ENCODE results near the gene BAG3.
"Not testable (repeated sequence)": the region's sequence is repeated elsewhere in the genome, so short reads cannot be mapped to it uniquely, and the experiment has no call there.

Gene BAG3

GRCh38 chr10:119640875-119641526, 10.2 kb upstream of the BAG3 start:
- no peak for DNase-seq

GRCh38 chr10:119642556-119643111, 8.5 kb upstream of the BAG3 start:
- no peak for DNase-seq

GRCh38 chr10:119643306-119644204, 7.6 kb upstream of the BAG3 start:
- DNase-seq = no peak

GRCh38 chr10:119644205-119644814, 6.9 kb upstream of the BAG3 start:
- no peak for DNase-seq

GRCh38 chr10:119644994-119645393, 6.2 kb upstream of the BAG3 start:
- DNase-seq = no peak

- no peak for DNase-seq
Observed at GRCh38 chr10:119650062-119650461, 1.1 kb upstream of the BAG3 start.

- DNase-seq = no peak
Observed at GRCh38 chr10:119651514-119652360, 557 bp downstream of the BAG3 start.

- peak; percentile 62 for DNase-seq
Observed at GRCh38 chr10:119652361-119652730, 1.2 kb downstream of the BAG3 start.

GRCh38 chr10:119653209-119653608, 2.0 kb downstream of the BAG3 start:
- no peak for DNase-seq

- DNase-seq = no peak
Observed at GRCh38 chr10:119653916-119654315, 2.7 kb downstream of the BAG3 start.

GRCh38 chr10:119654540-119654939, 3.4 kb downstream of the BAG3 start:
- no peak for DNase-seq

- no peak for DNase-seq
Observed at GRCh38 chr10:119655566-119656001, 4.4 kb downstream of the BAG3 start.

GRCh38 chr10:119656760-119657159, 5.6 kb downstream of the BAG3 start:
- no peak for DNase-seq

GRCh38 chr10:119657725-119658124, 6.5 kb downstream of the BAG3 start:
- DNase-seq = no peak

GRCh38 chr10:119658274-119658673, 7.1 kb downstream of the BAG3 start:
- DNase-seq = peak; percentile 74

- no peak for DNase-seq
Observed at GRCh38 chr10:119659951-119660350, 8.8 kb downstream of the BAG3 start.

- DNase-seq = not testable (repeated sequence)
Observed at GRCh38 chr10:119662076-119662605, 11.0 kb downstream of the BAG3 start.

GRCh38 chr10:119663866-119664698, 12.9 kb downstream of the BAG3 start:
- DNase-seq = peak; percentile 90

GRCh38 chr10:119665901-119666708, 14.9 kb downstream of the BAG3 start:
- DNase-seq = no peak

GRCh38 chr10:119666709-119667004, 15.5 kb downstream of the BAG3 start:
- no peak for DNase-seq
